OCI-LY3 (cell line): ENCODE measurements around the gene MYL11.

Source experiments
- H2AFZ ChIP-seq: fragments of 200-600, 300-600 bp; shearing (Covaris generic); 2 replicates; pipeline ENCODE4 v1.6.0; 2014; ENCODE audit warnings: antibody characterized with exemption, low read depth, low read length
- H3K27ac ChIP-seq: fragments of 200-600, 300-600 bp; sonication (generic); 2 replicates; pipeline ENCODE4 v1.5.1; 2014; ENCODE audit warnings: mild to moderate bottlenecking, low read length, moderate library complexity, mixed read lengths
- H3K27me3 ChIP-seq: fragments of 200-600, 300-600 bp; sonication (generic); 2 replicates; pipeline ENCODE4 v1.6.1; 2014; ENCODE audit warnings: low read depth, low read length, mixed read lengths
- H3K36me3 ChIP-seq: fragments of 200-600, 300-600 bp; sonication (generic); replicated peaks from 2 replicates; pipeline ENCODE3; 2014; ENCODE audit warnings: low read depth, low read length, mixed read lengths
- H3K4me1 ChIP-seq: fragments of 300-600, 200-600 bp; sonication (generic); 2 replicates; pipeline ENCODE4 v1.6.1; 2014; ENCODE audit warnings: low read length, mixed read lengths
- H3K4me2 ChIP-seq: fragments of 200-600, 300-600 bp; sonication (generic); 2 replicates; pipeline ENCODE4 v1.6.1; 2014; ENCODE audit warnings: low read length, mixed read lengths
- H3K4me3 ChIP-seq: fragments of 300-600, 200-600 bp; sonication (generic); 2 replicates; pipeline ENCODE4 v1.5.1; 2014; ENCODE audit warnings: antibody characterized with exemption, mild to moderate bottlenecking, low read length, moderate library complexity
- H3K79me2 ChIP-seq: fragments of 300-600, 200-600 bp; shearing (Covaris generic); 2 replicates; pipeline ENCODE4 v1.6.1; 2014; ENCODE audit warnings: mild to moderate bottlenecking, low read length, mixed read lengths
- H3K9ac ChIP-seq: fragments of 300-600, 200-600 bp; shearing (Covaris generic); 2 replicates; pipeline ENCODE4 v1.6.0; 2014; ENCODE audit warnings: mild to moderate bottlenecking, low read length, moderate library complexity
- H3K9me3 ChIP-seq: fragments of 200-600, 300-600 bp; shearing (Covaris generic); 2 replicates; pipeline ENCODE4 v1.6.1; 2014; ENCODE audit warnings: low read length, mixed read lengths; ENCODE audit not compliant: insufficient read depth
- H4K20me1 ChIP-seq: fragments of 200-600, 300-600 bp; sonication (generic); 2 replicates; pipeline ENCODE4 v1.6.1; 2016; ENCODE audit warnings: low read length, mixed read lengths; ENCODE audit not compliant: insufficient read depth
- EZH2phosphoT487 ChIP-seq: fragments of 200-600 bp; shearing (Covaris generic); IDR thresholded peaks from 2 replicates; pipeline ENCODE4 v1.6.1; 2018; ENCODE audit warnings: antibody characterized with exemption, mixed run types, low read depth
- TF ChIP-seq, protein P1 (sequence below): fragments of 200-600, 300-600 bp; sonication (generic); IDR thresholded peaks from 2 replicates; pipeline ENCODE4 v1.5.1; 2014; ENCODE audit warnings: antibody characterized with exemption, low read length, low read depth

MYL11 gene

DNA sequence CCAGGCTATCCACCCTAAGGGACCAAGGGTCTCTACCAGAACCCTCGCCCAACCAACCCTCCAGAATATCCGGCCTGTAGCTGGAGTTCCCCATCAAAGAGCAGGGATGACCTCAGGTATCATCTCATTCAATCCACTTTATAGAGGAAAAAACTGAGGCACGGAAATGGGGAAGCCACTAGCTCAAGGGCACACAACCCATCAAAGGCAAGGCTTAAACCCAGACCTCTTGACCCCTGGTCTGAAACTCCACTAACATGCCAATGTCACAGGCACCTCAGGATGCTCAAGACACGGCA lies 5.9 kb upstream of the MYL11 start:
- TF ChIP-seq, protein P1, sequence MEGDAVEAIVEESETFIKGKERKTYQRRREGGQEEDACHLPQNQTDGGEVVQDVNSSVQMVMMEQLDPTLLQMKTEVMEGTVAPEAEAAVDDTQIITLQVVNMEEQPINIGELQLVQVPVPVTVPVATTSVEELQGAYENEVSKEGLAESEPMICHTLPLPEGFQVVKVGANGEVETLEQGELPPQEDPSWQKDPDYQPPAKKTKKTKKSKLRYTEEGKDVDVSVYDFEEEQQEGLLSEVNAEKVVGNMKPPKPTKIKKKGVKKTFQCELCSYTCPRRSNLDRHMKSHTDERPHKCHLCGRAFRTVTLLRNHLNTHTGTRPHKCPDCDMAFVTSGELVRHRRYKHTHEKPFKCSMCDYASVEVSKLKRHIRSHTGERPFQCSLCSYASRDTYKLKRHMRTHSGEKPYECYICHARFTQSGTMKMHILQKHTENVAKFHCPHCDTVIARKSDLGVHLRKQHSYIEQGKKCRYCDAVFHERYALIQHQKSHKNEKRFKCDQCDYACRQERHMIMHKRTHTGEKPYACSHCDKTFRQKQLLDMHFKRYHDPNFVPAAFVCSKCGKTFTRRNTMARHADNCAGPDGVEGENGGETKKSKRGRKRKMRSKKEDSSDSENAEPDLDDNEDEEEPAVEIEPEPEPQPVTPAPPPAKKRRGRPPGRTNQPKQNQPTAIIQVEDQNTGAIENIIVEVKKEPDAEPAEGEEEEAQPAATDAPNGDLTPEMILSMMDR: no peak
- no peak for TF ChIP-seq EZH2phosphoT487
- Histone ChIP-seq H3K79me2 (peaks cover 52% of the 10 kb centered on the region), H3K9me3 (no peaks in the 10 kb centered on the region), H3K4me1 (peaks cover 30% of the 10 kb centered on the region), H3K27me3 (no peaks in the 10 kb centered on the region), H3K4me2 (peak overlapping the region; percentile 99), H3K9ac (peak overlapping the region; percentile 80), H3K27ac (no peak overlapping the region), H4K20me1 (peaks cover 24% of the 10 kb centered on the region), H3K4me3 (peak overlapping the region; percentile 97), H2AFZ (no peak overlapping the region), H3K36me3 (peaks cover 16% of the 10 kb centered on the region)

DNA sequence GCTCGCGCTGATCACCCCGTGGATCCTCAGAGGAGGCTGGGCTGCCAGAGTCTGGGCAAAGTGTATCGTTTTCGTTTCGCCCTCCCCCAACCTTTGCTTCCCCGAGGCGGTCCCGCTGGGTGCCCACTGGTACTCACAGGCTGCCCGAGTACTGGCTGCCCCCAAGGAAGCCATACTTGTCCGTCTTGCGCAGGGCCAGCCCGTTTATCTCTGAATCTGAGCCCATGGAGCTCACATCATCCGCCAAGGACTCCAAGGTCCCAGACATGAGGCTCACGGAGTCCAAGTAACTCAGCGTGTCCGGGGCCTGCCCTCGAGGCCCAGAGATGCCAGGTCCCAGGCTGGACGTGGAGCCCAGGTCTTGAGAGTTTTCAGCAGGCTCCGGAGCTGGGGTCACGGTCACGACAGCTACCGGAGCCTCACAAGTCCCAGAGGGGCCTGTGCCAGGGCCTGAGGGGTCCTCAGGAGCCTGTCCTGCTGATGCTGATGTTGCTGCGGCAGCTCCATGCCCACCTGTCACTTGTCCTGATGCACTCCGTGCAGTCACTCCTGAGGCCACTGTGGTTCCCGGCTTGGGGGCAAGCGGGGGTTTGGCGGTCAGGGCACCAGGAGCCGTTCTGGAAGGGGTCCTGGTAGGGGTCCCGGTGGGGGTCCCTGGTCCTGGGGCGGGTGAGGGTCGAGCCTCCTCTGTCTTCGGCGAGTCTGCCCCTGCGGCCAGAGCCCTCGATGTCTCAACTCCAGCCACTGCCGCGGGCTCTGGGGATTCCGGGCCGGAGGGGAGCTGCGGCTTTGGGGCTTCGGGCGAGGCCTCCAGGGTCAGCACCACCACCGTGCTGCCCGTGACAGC lies 5.3 kb upstream of the MYL11 start:
- H3K27ac ChIP-seq: no peak overlapping the region
- H3K36me3 ChIP-seq: peaks cover 16% of the 10 kb centered on the region
- peak overlapping the region; percentile 80 for H3K9ac ChIP-seq
- H4K20me1 ChIP-seq: peaks cover 24% of the 10 kb centered on the region
- peaks cover 30% of the 10 kb centered on the region for H3K4me1 ChIP-seq
- peaks cover 52% of the 10 kb centered on the region for H3K79me2 ChIP-seq
- H3K27me3 ChIP-seq: no peaks in the 10 kb centered on the region
- no peak overlapping the region for H2AFZ ChIP-seq
- peak overlapping the region; percentile 97 for H3K4me3 ChIP-seq
- H3K9me3 ChIP-seq: no peaks in the 10 kb centered on the region
- no peak for TF ChIP-seq EZH2phosphoT487
- TF ChIP-seq, protein P1: no peak
- H3K4me2 ChIP-seq: peak overlapping the region; percentile 99

DNA sequence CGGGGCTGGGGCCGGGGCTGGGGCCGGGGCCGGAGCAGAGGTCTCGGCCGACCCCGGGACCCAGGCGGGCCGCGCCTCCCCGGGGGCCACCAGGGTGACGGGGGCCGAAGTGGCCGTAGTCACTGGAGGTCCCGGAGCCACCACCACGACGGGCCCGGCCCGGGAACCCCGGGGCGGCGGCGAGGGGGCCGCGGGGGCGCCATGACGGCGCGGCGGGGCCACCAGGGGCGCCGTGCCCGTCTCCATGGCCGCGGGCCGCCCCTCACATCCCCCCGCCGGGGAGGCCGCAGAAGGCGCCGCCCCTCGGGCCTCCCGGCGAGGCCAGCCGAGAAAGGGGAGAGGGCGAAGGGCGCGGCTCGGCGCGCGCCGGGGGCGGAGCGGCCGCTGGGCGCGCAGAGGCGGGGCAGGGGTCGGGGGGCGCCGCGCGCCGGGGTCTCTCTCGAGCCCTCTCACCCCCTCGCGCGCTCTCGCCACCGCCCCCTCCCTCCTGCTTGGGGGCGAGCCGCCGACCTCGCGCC lies 4.6 kb upstream of the MYL11 start:
- Histone ChIP-seq H3K4me3 (peak overlapping the region; percentile 97), H4K20me1 (peaks cover 24% of the 10 kb centered on the region), H3K9me3 (no peaks in the 10 kb centered on the region), H3K4me2 (peak overlapping the region; percentile 99), H3K9ac (peak overlapping the region; percentile 80), H3K27me3 (no peaks in the 10 kb centered on the region), H2AFZ (no peak overlapping the region), H3K4me1 (peaks cover 30% of the 10 kb centered on the region), H3K79me2 (peaks cover 45% of the 10 kb centered on the region), H3K36me3 (peaks cover 9% of the 10 kb centered on the region), H3K27ac (no peak overlapping the region)
- TF ChIP-seq, protein P1: no peak
- no peak for TF ChIP-seq EZH2phosphoT487

DNA sequence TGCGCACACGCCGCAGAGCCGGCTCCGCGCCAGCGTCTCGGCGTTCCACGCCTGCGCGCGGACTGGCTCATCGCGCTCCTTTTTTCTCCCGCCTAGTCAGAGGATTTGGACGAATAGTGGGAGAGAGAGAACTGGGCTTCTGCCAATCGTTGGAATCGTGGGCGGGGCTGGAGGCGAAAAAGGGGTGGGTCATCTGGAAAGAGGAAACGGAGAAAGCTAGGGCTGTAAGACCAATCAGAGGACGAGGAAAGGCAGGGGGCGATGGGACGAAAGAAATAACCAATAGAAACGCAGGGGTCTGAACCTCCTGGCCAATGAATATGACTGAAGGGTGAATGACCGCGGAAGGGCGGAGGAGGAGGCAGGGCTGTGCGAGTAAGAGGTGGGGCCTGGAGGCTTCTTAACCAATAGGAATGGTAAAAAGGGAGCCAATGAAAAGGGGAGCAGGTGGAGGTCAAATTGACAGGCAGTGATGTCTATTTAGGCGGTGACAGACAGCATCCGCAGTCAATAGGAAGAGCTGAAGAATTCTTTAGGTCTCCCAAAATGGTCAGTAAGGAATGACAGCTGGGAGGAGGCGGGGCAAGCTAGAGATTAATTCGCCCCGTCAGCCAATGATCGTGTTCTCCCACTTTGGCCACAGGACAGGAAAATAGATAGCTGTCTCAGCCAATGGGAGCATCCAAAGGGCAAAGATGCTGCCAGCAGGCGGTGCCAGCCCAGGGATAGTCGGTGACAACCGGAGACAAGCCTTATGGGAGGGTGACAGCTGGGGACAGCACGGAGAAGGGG lies 4.0 kb upstream of the MYL11 start, which contains the start of gene TBC1D10B:
Gene TBC1D10B (minus strand): TSS at position 39 of the 792 bp plus-strand sequence. CDS start 311 bp downstream, outside the sequence.
- H3K79me2 ChIP-seq: peaks cover 39% of the 10 kb centered on the region
- H3K4me1 ChIP-seq: peaks cover 30% of the 10 kb centered on the region
- H3K27ac ChIP-seq: peak within 1 kb of the TSS; percentile 59
- peaks cover 2% of the 10 kb centered on the region for H3K36me3 ChIP-seq
- H3K4me3 ChIP-seq: peak within 1 kb of the TSS; percentile 97
- TF ChIP-seq EZH2phosphoT487: no peak
- TF ChIP-seq, protein P1: no peak
- peak within 1 kb of the TSS; percentile 86 for H3K9ac ChIP-seq
- H3K4me2 ChIP-seq: peak within 1 kb of the TSS; percentile 99
- no peaks in the 10 kb centered on the region for H3K9me3 ChIP-seq
- no peaks in the 10 kb centered on the region for H3K27me3 ChIP-seq
- H2AFZ ChIP-seq: no peak within 1 kb of the TSS; the same call in 1 of the 2 replicates
- peaks cover 24% of the 10 kb centered on the region for H4K20me1 ChIP-seq
